ENCODE data around the gene GLRA1.
"Not testable (repeated sequence)": the region's sequence is repeated elsewhere in the genome, so short reads cannot be mapped to it uniquely, and the experiment has no call there.

GLRA1 gene

GRCh38 chr5:151912360-151912759 is 12.3 kb downstream of the GLRA1 start:
- DNase-seq, result no peak

GRCh38 chr5:151911011-151911410 is 13.6 kb downstream of the GLRA1 start:
- no peak for DNase-seq

- DNase-seq, result no peak
Observed at GRCh38 chr5:151909628-151910027, 15.0 kb downstream of the GLRA1 start.

- DNase-seq, result no peak
Observed at GRCh38 chr5:151906246-151906645, 18.4 kb downstream of the GLRA1 start.

GRCh38 chr5:151905557-151905961 is 19.1 kb downstream of the GLRA1 start:
- DNase-seq, result no peak

GRCh38 chr5:151904909-151905308 is 19.7 kb downstream of the GLRA1 start:
- DNase-seq, result no peak

GRCh38 chr5:151904127-151904526 is 20.5 kb downstream of the GLRA1 start:
- DNase-seq, result no peak

- no peak for DNase-seq
Observed at GRCh38 chr5:151903243-151903653, 21.4 kb downstream of the GLRA1 start.

- no peak for DNase-seq
Observed at GRCh38 chr5:151902215-151902614, 22.4 kb downstream of the GLRA1 start.

GRCh38 chr5:151901611-151902010 is 23.0 kb downstream of the GLRA1 start:
- DNase-seq, result no peak

- DNase-seq, result no peak
Observed at GRCh38 chr5:151900891-151901290, 23.8 kb downstream of the GLRA1 start.

- no peak for DNase-seq
Observed at GRCh38 chr5:151899399-151899798, 25.3 kb downstream of the GLRA1 start.

GRCh38 chr5:151897896-151898295 is 26.8 kb downstream of the GLRA1 start:
- no peak for DNase-seq

GRCh38 chr5:151897020-151897552 is 27.6 kb downstream of the GLRA1 start:
- no peak for DNase-seq

- DNase-seq, result no peak
Observed at GRCh38 chr5:151896031-151896691, 28.5 kb downstream of the GLRA1 start.

GRCh38 chr5:151895660-151896030 is 29.0 kb downstream of the GLRA1 start:
- DNase-seq, result no peak

GRCh38 chr5:151893485-151893884 is 31.2 kb downstream of the GLRA1 start:
- not testable (repeated sequence) for DNase-seq

GRCh38 chr5:151892393-151892792 is 32.3 kb downstream of the GLRA1 start:
- DNase-seq, result no peak

GRCh38 chr5:151890299-151890698 is 34.4 kb downstream of the GLRA1 start:
- DNase-seq, result no peak

- DNase-seq, result no peak
Observed at GRCh38 chr5:151889614-151890013, 35.0 kb downstream of the GLRA1 start.

- DNase-seq, result no peak
Observed at GRCh38 chr5:151886546-151887275, 37.9 kb downstream of the GLRA1 start.

- DNase-seq, result no peak
Observed at GRCh38 chr5:151885138-151885908, 39.3 kb downstream of the GLRA1 start.

- no peak for DNase-seq
Observed at GRCh38 chr5:151881621-151882225, 42.9 kb downstream of the GLRA1 start.
